K562 (cell line): ENCODE results near the gene TAOK2. TPM values are rescaled to one million over a fixed set of nuclear protein-coding genes. Genes with fewer than 3 reads are reported as not detected.

Experiments
- ATAC-seq: fragments of 200-7000 bp; cut with Tn5 transposase; 3 replicates; pipeline ENCODE4 v1.9.1; 2020; ENCODE audit warnings: moderate library complexity
- BruUV-seq: library from RNA; stranded (reverse); fragments of 400-500 nt; replicated peaks from 2 replicates; lab custom pipeline; 2021; lab: Mats Ljungman, UMichigan
- CTCF ChIA-PET: fragments of 300-600 bp; formaldehyde crosslinking; extraction: SDS; loops from one replicate; lab custom pipeline; 2021; ENCODE audit warnings: low intra/inter-chr PET ratio; lab: Yijun Ruan, JAX
- POLR2A ChIA-PET: fragments of 300-600, 350-650 bp; sonication (Branson Sonifier 250); formaldehyde crosslinking; extraction: SDS; loops from one replicate; lab custom pipeline; 2021; ENCODE audit warnings: antibody characterized with exemption, inconsistent platforms; lab: Yijun Ruan, JAX
- DNase-seq, 4 experiments: peaks; one replicate each; pipeline versions ENCODE4 v3.0.0 to v3.0.0-alpha.2; 2011 to 2018; ENCODE audit warnings: low spot score in 3 of 4, mixed read lengths in 3 of 4; ENCODE audit errors: extremely low read depth in 1 of 4
- FAIRE-seq: peaks from 2 replicates; lab custom pipeline; 2011; peaks lifted over from hg19 to GRCh38; lab: Jason Lieb, UNC
- H2AFZ ChIP-seq: 2 replicates; pipeline ENCODE4 v1.6.0; 2011; ENCODE audit warnings: low read depth, low read length, control low read depth, inconsistent platforms
- H3K27ac ChIP-seq: fragments of 200-600 bp; 3 replicates; pipeline ENCODE4 v1.8.0; 2011; ENCODE audit warnings: low read depth, mild to moderate bottlenecking, control low read depth, inconsistent platforms, low read length, moderate library complexity, mixed read lengths; ENCODE audit errors: extremely low read depth
- H3K27me3 ChIP-seq, 2 experiments: fragments of 300-600 bp in 1 of 2; 2 replicates in 1 of 2; 3 replicates in 1 of 2; pipeline versions ENCODE4 v1.6.0 to v1.8.0; 2011; ENCODE audit warnings: inconsistent platforms in 2 of 2, low read length in 2 of 2, mild to moderate bottlenecking in 1 of 2, mixed read lengths in 1 of 2, moderate library complexity in 1 of 2; ENCODE audit not compliant: control insufficient read depth in 2 of 2, insufficient read depth in 2 of 2
- H3K36me3 ChIP-seq: fragments of 300-600 bp; 3 replicates; pipeline ENCODE4 v1.8.0; 2011; ENCODE audit warnings: mild to moderate bottlenecking, low read length, inconsistent platforms; ENCODE audit not compliant: control insufficient read depth, insufficient read depth
- H3K4me1 ChIP-seq, 2 experiments: fragments of 200-600 bp in 1 of 2; replicated peaks in 1 of 2; 2 replicates in 1 of 2; 3 replicates in 1 of 2; pipeline versions ENCODE4 v1.5.1 to v1.8.0; 2011; ENCODE audit warnings: inconsistent platforms in 2 of 2, low read length in 2 of 2, mild to moderate bottlenecking in 1 of 2, mixed read lengths in 1 of 2, moderate library complexity in 1 of 2; ENCODE audit not compliant: control insufficient read depth in 2 of 2, insufficient read depth in 2 of 2
- H3K4me2 ChIP-seq: 2 replicates; pipeline ENCODE4 v1.6.1; 2011; ENCODE audit warnings: low read length, control low read depth, inconsistent platforms, mixed read lengths; ENCODE audit not compliant: insufficient read depth
- H3K4me3 ChIP-seq: fragments of 200-600 bp; sonication (generic), shearing (Covaris generic); 2 replicates; pipeline ENCODE4 v1.5.1; 2016; ENCODE audit warnings: control low read depth, inconsistent platforms
- H3K79me2 ChIP-seq: fragments of 200-600 bp; 3 replicates; pipeline ENCODE4 v1.8.0; 2011; ENCODE audit warnings: low read length, inconsistent platforms; ENCODE audit not compliant: control insufficient read depth, insufficient read depth
- H3K9ac ChIP-seq, 2 experiments: 2 replicates each; pipeline versions ENCODE4 v1.6.0 to v1.6.1; 2011; ENCODE audit warnings: low read depth in 2 of 2, low read length in 2 of 2, control low read depth in 1 of 2, inconsistent platforms in 1 of 2, mild to moderate bottlenecking in 1 of 2, mixed read lengths in 1 of 2; ENCODE audit not compliant: insufficient read depth in 1 of 2
- H3K9me1 ChIP-seq: one replicate; pipeline ENCODE4 v1.6.0; 2011; ENCODE audit warnings: inconsistent platforms, mild to moderate bottlenecking, low read length, moderate library complexity; ENCODE audit not compliant: control insufficient read depth, insufficient read depth
- H3K9me3 ChIP-seq: replicated peaks from 2 replicates; pipeline ENCODE4 v1.5.1; 2011; ENCODE audit warnings: low read depth, low read length, inconsistent platforms; ENCODE audit not compliant: control insufficient read depth, insufficient read depth
- H4K20me1 ChIP-seq: replicated peaks from 2 replicates; pipeline ENCODE4 v1.6.1; 2011; ENCODE audit warnings: low read length, inconsistent platforms, mixed read lengths; ENCODE audit not compliant: control insufficient read depth, insufficient read depth
- CEBPB ChIP-seq: fragments of 450-650 bp; IDR thresholded peaks from 2 replicates; pipeline ENCODE4 v1.6.1; 2016; ENCODE audit warnings: missing genetic modification characterization, missing compliant biosample characterization
- CEBPG ChIP-seq, 3 experiments: fragments of 200-800 bp in 1 of 3; sonication (Bioruptor generic) in 1 of 3; sonication (generic) in 1 of 3; formaldehyde crosslinking in 1 of 3; IDR thresholded peaks in 2 of 3; conservative IDR thresholded peaks in 1 of 3; 2 replicates each; pipeline versions ENCODE4 v1.6.1 to v1.8.0; 2016 to 2022; ENCODE audit warnings: missing compliant biosample characterization in 2 of 3, missing genetic modification characterization in 2 of 3, mild to moderate bottlenecking in 1 of 3, missing genetic modification reagents in 1 of 3
- HCFC1 ChIP-seq: IDR thresholded peaks from 2 replicates; pipeline ENCODE4 v1.6.1; 2012; ENCODE audit warnings: low read depth, low read length, improper control_type of control experiment
- KDM5B ChIP-seq: fragments of 200-600 bp; sonication (generic); IDR thresholded peaks from 2 replicates; pipeline ENCODE4 v1.6.1; 2012; ENCODE audit warnings: low read depth, mild to moderate bottlenecking, moderate library complexity, low read length, control low read depth, inconsistent platforms; ENCODE audit not compliant: insufficient replicate concordance
- NR2C2 ChIP-seq, 2 experiments: fragments of 200-800 bp in 1 of 2; sonication (Bioruptor generic) in 1 of 2; sonication (generic) in 1 of 2; formaldehyde crosslinking in 1 of 2; IDR thresholded peaks; 2 replicates each; pipeline versions ENCODE4 v1.6.1 to v1.8.0; 2016 to 2022; ENCODE audit warnings: mild to moderate bottlenecking in 1 of 2, missing compliant biosample characterization in 1 of 2, missing genetic modification characterization in 1 of 2, missing genetic modification reagents in 1 of 2
- TRIM28 ChIP-seq: fragments of 450-650 bp; IDR thresholded peaks from 2 replicates; pipeline ENCODE4 v1.6.1; 2017
- ZC3H4 ChIP-seq: sonication (generic); formaldehyde crosslinking; IDR thresholded peaks from 2 replicates; pipeline ENCODE4 v1.9.0; 2021; ENCODE audit warnings: missing genetic modification reagents, borderline replicate concordance
- WGBS: fragments of 100-300 bp; shearing (Covaris generic); methylation state at CpG from one replicate; pipeline ENCODE4 v1.1.6; 2016; ENCODE audit warnings: low coverage, mixed read lengths; ENCODE audit not compliant: insufficient coverage; ENCODE audit errors: missing lambda C conversion rate; 5-methylcytosine and 5-hydroxymethylcytosine counted together
- in situ Hi-C: fragments of 300-500 bp; cut with MboI; formaldehyde crosslinking; loops from 4 replicates; pipeline ENCODE4 v1.15.0; 2018; ENCODE audit warnings: inconsistent platforms, mixed read lengths
- intact Hi-C: fragments of 100-400 bp; cut with micrococcal nuclease; formaldehyde crosslinking; loops from 2 replicates; pipeline ENCODE4 v1.14.2; 2022
- polyA plus RNA-seq, 8 experiments: library from polyadenylated mRNA; depleted of rRNA in 4 of 8; stranded (reverse) in 5 of 8; unstranded in 3 of 8; fragments of >200 nt; fragmentation: Nextera tagmentation in 2 of 8; fragmentation: Illumina TruSeq in 1 of 8; extraction: Ambion mirVana in 2 of 8; extraction: Trizol in 1 of 8; gene quantifications; 2 replicates each; pipeline versions ENCODE4 v1.2.1 to v1.2.3, GENCODE V29; 2011 to 2014; ENCODE audit warnings: inconsistent platforms in 1 of 8, missing spikeins in 1 of 8
- total RNA-seq, 7 experiments: library from RNA; depleted of rRNA in 6 of 7; stranded (reverse); fragments of >200 nt in 6 of 7; fragmentation: Illumina TruSeq in 2 of 7; extraction: Trizol in 2 of 7; gene quantifications; 2 replicates each; pipeline versions ENCODE4 v1.2.1 to v1.2.3, GENCODE V29; 2011 to 2021; ENCODE audit warnings: low replicate concordance in 1 of 7
- TF ChIP-seq, protein P1 (sequence below), 2 experiments: fragments of 450-650 bp; IDR thresholded peaks; 2 replicates each; pipeline ENCODE4 v1.6.1; 2018; ENCODE audit warnings: mild to moderate bottlenecking in 2 of 2, low read depth in 1 of 2; ENCODE audit not compliant: partially characterized antibody in 2 of 2
- TF ChIP-seq, protein P2 (sequence below), 2 experiments: fragments of 450-650 bp in 1 of 2; sonication (generic) in 1 of 2; formaldehyde crosslinking in 1 of 2; IDR thresholded peaks in 1 of 2; conservative IDR thresholded peaks in 1 of 2; 2 replicates each; pipeline versions ENCODE4 v1.6.1 to v1.8.1; 2016 to 2023; ENCODE audit warnings: mild to moderate bottlenecking in 2 of 2, moderate library complexity in 2 of 2, inconsistent platforms in 1 of 2, missing genetic modification reagents in 1 of 2

TAOK2 gene
- total and polyA plus RNA-seq, 9 of the 15 experiments (the other 6 are each of a cell fraction or from before 2014, with no cell fraction given) = 0.10 to 41.8 (median 13.7) TPM

GRCh38 chr16:29926711-29927052 is 47.0 kb upstream of the TAOK2 start (continued):
- TF ChIP-seq, protein P1, sequence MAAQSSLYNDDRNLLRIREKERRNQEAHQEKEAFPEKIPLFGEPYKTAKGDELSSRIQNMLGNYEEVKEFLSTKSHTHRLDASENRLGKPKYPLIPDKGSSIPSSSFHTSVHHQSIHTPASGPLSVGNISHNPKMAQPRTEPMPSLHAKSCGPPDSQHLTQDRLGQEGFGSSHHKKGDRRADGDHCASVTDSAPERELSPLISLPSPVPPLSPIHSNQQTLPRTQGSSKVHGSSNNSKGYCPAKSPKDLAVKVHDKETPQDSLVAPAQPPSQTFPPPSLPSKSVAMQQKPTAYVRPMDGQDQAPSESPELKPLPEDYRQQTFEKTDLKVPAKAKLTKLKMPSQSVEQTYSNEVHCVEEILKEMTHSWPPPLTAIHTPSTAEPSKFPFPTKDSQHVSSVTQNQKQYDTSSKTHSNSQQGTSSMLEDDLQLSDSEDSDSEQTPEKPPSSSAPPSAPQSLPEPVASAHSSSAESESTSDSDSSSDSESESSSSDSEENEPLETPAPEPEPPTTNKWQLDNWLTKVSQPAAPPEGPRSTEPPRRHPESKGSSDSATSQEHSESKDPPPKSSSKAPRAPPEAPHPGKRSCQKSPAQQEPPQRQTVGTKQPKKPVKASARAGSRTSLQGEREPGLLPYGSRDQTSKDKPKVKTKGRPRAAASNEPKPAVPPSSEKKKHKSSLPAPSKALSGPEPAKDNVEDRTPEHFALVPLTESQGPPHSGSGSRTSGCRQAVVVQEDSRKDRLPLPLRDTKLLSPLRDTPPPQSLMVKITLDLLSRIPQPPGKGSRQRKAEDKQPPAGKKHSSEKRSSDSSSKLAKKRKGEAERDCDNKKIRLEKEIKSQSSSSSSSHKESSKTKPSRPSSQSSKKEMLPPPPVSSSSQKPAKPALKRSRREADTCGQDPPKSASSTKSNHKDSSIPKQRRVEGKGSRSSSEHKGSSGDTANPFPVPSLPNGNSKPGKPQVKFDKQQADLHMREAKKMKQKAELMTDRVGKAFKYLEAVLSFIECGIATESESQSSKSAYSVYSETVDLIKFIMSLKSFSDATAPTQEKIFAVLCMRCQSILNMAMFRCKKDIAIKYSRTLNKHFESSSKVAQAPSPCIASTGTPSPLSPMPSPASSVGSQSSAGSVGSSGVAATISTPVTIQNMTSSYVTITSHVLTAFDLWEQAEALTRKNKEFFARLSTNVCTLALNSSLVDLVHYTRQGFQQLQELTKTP (IDR thresholded peaks at IDR 0.05; ENCODE audit: low read depth in 1 of 2, partially characterized antibody in 2 of 2) = peak in 1 of 2 experiments; percentile 11
- TF ChIP-seq NR2C2 (CRISPR knock-in tag; IDR thresholded peaks at IDR 0.05) (no peak), NR2C2 (tag; IDR thresholded peaks at IDR 0.05) (no peak)

DNA sequence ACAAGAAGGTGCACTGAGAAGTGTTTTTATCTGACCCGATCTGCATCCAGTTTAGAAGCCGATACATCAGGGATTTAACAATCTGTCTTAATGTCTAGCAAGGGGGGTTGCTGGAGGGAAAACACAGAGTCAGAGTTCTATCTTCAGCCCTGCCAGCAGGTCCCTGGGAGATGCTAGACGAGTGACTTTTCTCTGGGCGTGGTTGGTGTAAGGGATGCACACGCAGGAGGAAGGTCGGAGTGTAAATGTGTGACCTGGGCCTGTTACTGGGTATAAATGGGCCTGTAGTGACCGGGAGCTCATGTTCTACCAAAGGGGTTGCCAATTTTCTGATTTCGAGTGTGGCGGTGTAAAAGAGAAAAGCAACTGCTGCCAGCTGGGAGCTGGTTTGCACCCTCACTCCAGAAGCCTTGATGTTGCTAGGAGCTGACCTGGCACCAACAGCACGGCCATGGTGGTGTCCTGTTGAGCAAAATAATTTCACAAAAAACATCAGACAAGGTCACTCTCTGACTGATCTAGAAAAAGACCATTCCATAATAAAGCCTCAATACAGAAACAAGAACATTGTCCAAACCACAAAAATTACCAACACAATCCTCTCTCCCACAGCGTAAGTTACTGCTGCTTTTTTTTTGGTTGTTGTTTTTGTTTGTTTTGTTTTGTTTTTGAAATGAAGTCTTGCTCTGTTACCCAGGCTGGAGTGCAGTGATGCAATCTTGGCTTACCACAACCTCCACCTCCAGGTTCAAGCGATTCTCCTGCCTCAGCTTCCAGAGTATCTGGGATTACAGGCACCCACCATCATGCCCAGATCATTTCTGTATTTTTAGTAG is 46.4 kb upstream of the TAOK2 start:
- CTCF ChIA-PET = no interaction called here
- no peaks in the 10 kb centered on the region for H3K9me1 ChIP-seq
- peaks cover 13 to 29% of the 10 kb centered on the region in 2 experiments; a peak in 4 of 5 replicates for H3K4me1 ChIP-seq
- H3K27me3 ChIP-seq = no peaks in the 10 kb centered on the region
- H3K27ac ChIP-seq = no peak overlapping the region; the same call in 2 of the 3 replicates
- in situ Hi-C loops (no loop called here), intact Hi-C loops (loop anchor here (5.0 kb wide), 2 partner anchors 35 to 70 kb away; partner anchors contain the start of genes HIRIP3, INO80E and TMEM219)
- no peaks in the 10 kb centered on the region for H3K9me3 ChIP-seq
- TF ChIP-seq HCFC1 (no peak), KDM5B (peak; percentile 37), CEBPG (CRISPR knock-in tag; IDR thresholded peaks at IDR 0.05) (peak; percentile 50), CEBPG (tag; conservative IDR thresholded peaks at IDR 0.05 in 1 of 2, IDR thresholded peaks at IDR 0.05 in 1 of 2) (peak in 1 of 2 experiments; percentile 61; a peak in 2 of 4 replicates), CEBPB (tag) (peak; percentile 55), TRIM28 (no peak), ZC3H4 (CRISPR knock-in tag) (0 out of 2 replicates have a peak, but pooled peaks have one; percentile 37)
- TF ChIP-seq, protein P2, sequence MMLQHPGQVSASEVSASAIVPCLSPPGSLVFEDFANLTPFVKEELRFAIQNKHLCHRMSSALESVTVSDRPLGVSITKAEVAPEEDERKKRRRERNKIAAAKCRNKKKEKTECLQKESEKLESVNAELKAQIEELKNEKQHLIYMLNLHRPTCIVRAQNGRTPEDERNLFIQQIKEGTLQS (IDR thresholded peaks at IDR 0.05) = peak; percentile 68
- TF ChIP-seq, protein P2 (CRISPR knock-in tag; conservative IDR thresholded peaks at IDR 0.05) = no peak
- H3K4me2 ChIP-seq = peak overlapping the region; percentile 86
- no peak overlapping the region for H3K4me3 ChIP-seq
- H3K36me3 ChIP-seq = peaks cover 9% of the 10 kb centered on the region; the same call in 1 of the 3 replicates
- DNase-seq (peak in 2 of 4 experiments; percentile 21 to 26), ATAC-seq (no peak), FAIRE-seq (no peak)
- 51% methylated on average over 12 of the region's 12 CpGs for WGBS
- H3K9ac ChIP-seq = peak overlapping the region; percentile 91 to 94; a peak in 2 of 4 replicates
- POLR2A ChIA-PET = interaction anchor here (0.6 to 3.0 kb wide), 9 partner anchors 11 to 1159 kb away, joined by 3 to 17 read pairs (median 5); partner anchors contain the start of gene TMEM219
- peak overlapping the region; percentile 100; the same call in 1 of the 2 replicates for H2AFZ ChIP-seq
- no TSS peak for BruUV-seq
- peaks cover 27% of the 10 kb centered on the region for H3K79me2 ChIP-seq
- no peaks in the 10 kb centered on the region for H4K20me1 ChIP-seq
